ENCODE measurements around the gene CEMIP. TPM values are rescaled to one million over a fixed set of nuclear protein-coding genes. Genes with fewer than 3 reads are reported as not detected.

Gene CEMIP
- total RNA-seq, 1 experiment from 2014 or later = 0.07 TPM

GRCh38 chr15:80789296-80789695, 10.1 kb downstream of the CEMIP start:
- no peak overlapping the region for H3K27ac Mint-ChIP-seq (ENCODE audit: unreplicated experiment)
- Histone ChIP-seq H3K36me3 (ENCODE audit: control insufficient read depth, insufficient read depth, low read length) (no peaks in the 10 kb centered on the region), H3K9me3 (no peaks in the 10 kb centered on the region), H3K27me3 (replicated peaks; ENCODE audit: control insufficient read depth, insufficient read depth, low read length) (no peaks in the 10 kb centered on the region; the same call in 1 of the 2 replicates), H3K4me3 (ENCODE audit: low read depth, low read length) (no peak overlapping the region), H3K4me1 (no peaks in the 10 kb centered on the region)
- intact Hi-C loops (cut with micrococcal nuclease; ENCODE audit: unreplicated experiment) = no loop called here
- H3K27me3 Mint-ChIP-seq (ENCODE audit: insufficient read depth, unreplicated experiment) = peaks cover 5% of the 10 kb centered on the region
- no peak for TF ChIP-seq CTCF (IDR thresholded peaks at IDR 0.05; ENCODE audit: insufficient read depth in 1 of 2, low read depth in 1 of 2, low read length in 1 of 2, severe bottlenecking in 1 of 2, unreplicated experiment in 1 of 2)
- ChIA-PET POLR2A (no interaction called here), CTCF (interaction anchor here (1.8 kb wide), 1 partner anchor 13 kb away, joined by 5 read pairs; no protein-coding TSS in a partner anchor)
- no peak overlapping the region for H3K4me3 Mint-ChIP-seq (ENCODE audit: unreplicated experiment)
- DNase-seq = no peak
- no peaks in the 10 kb centered on the region for H3K36me3 Mint-ChIP-seq (ENCODE audit: insufficient read depth, unreplicated experiment)
- BruUV-seq (replicated peaks) = no TSS peak
- H3K9me3 Mint-ChIP-seq (ENCODE audit: unreplicated experiment) = no peaks in the 10 kb centered on the region
- no peaks in the 10 kb centered on the region for H3K4me1 Mint-ChIP-seq (ENCODE audit: low read depth, unreplicated experiment)

GRCh38 chr15:80789796-80790195, 10.6 kb downstream of the CEMIP start:
- CTCF ChIA-PET = interaction anchor here (1.8 kb wide), 1 partner anchor 13 kb away, joined by 5 read pairs; no protein-coding TSS in a partner anchor
- no peaks in the 10 kb centered on the region for H3K4me1 ChIP-seq
- H3K9me3 ChIP-seq = no peaks in the 10 kb centered on the region
- Mint-ChIP-seq H3K4me1 (ENCODE audit: low read depth, unreplicated experiment) (no peaks in the 10 kb centered on the region), H3K9me3 (ENCODE audit: unreplicated experiment) (no peaks in the 10 kb centered on the region), H3K4me3 (ENCODE audit: unreplicated experiment) (no peak overlapping the region), H3K27ac (ENCODE audit: unreplicated experiment) (no peak overlapping the region), H3K27me3 (ENCODE audit: insufficient read depth, unreplicated experiment) (peaks cover 7% of the 10 kb centered on the region), H3K36me3 (ENCODE audit: insufficient read depth, unreplicated experiment) (no peaks in the 10 kb centered on the region)
- H3K27me3 ChIP-seq (replicated peaks; ENCODE audit: control insufficient read depth, insufficient read depth, low read length) = no peaks in the 10 kb centered on the region; the same call in 1 of the 2 replicates
- H3K4me3 ChIP-seq (ENCODE audit: low read depth, low read length) = no peak overlapping the region
- POLR2A ChIA-PET = no interaction called here
- DNase-seq = no peak
- BruUV-seq (replicated peaks) = no TSS peak
- H3K36me3 ChIP-seq (ENCODE audit: control insufficient read depth, insufficient read depth, low read length) = no peaks in the 10 kb centered on the region
- TF ChIP-seq CTCF (IDR thresholded peaks at IDR 0.05; ENCODE audit: insufficient read depth in 1 of 2, low read depth in 1 of 2, low read length in 1 of 2, severe bottlenecking in 1 of 2, unreplicated experiment in 1 of 2) = no peak
- intact Hi-C loops (cut with micrococcal nuclease; ENCODE audit: unreplicated experiment) = no loop called here

GRCh38 chr15:80790236-80790635, 11.1 kb downstream of the CEMIP start:
- Mint-ChIP-seq H3K27ac (ENCODE audit: unreplicated experiment) (no peak overlapping the region), H3K4me3 (ENCODE audit: unreplicated experiment) (no peak overlapping the region), H3K4me1 (ENCODE audit: low read depth, unreplicated experiment) (no peaks in the 10 kb centered on the region), H3K36me3 (ENCODE audit: insufficient read depth, unreplicated experiment) (no peaks in the 10 kb centered on the region), H3K9me3 (ENCODE audit: unreplicated experiment) (no peaks in the 10 kb centered on the region), H3K27me3 (ENCODE audit: insufficient read depth, unreplicated experiment) (peaks cover 12% of the 10 kb centered on the region)
- Histone ChIP-seq H3K4me3 (ENCODE audit: low read depth, low read length) (no peak overlapping the region), H3K9me3 (no peaks in the 10 kb centered on the region), H3K27me3 (replicated peaks; ENCODE audit: control insufficient read depth, insufficient read depth, low read length) (no peaks in the 10 kb centered on the region; the same call in 1 of the 2 replicates), H3K36me3 (ENCODE audit: control insufficient read depth, insufficient read depth, low read length) (no peaks in the 10 kb centered on the region), H3K4me1 (no peaks in the 10 kb centered on the region)
- TF ChIP-seq CTCF (IDR thresholded peaks at IDR 0.05; ENCODE audit: insufficient read depth in 1 of 2, low read depth in 1 of 2, low read length in 1 of 2, severe bottlenecking in 1 of 2, unreplicated experiment in 1 of 2) = no peak
- ChIA-PET POLR2A (no interaction called here), CTCF (interaction anchor here (1.8 kb wide), 1 partner anchor 14 kb away, joined by 5 read pairs; no protein-coding TSS in a partner anchor)
- no peak for DNase-seq
- intact Hi-C loops (cut with micrococcal nuclease; ENCODE audit: unreplicated experiment) = no loop called here
- BruUV-seq (replicated peaks) = no TSS peak
